Brain microvascular endothelial cell (primary cell): ENCODE measurements around the gene ZNF205.
"Not testable (repeated sequence)": the region's sequence is repeated elsewhere in the genome, so short reads cannot be mapped to it uniquely, and the experiment has no call there.

Source experiments
- DNase-seq: peaks from one replicate; pipeline ENCODE4 v3.0.0-alpha.2; 2020
- H3K27ac ChIP-seq: fragments of 250-450 bp; sonication (Bioruptor Pico); 2 replicates; pipeline ENCODE4 v1.5.1; 2020; ENCODE audit warnings: mild to moderate bottlenecking, moderate library complexity
- H3K27me3 ChIP-seq: fragments of 250-450 bp; sonication (Bioruptor Pico); replicated peaks from 2 replicates; pipeline ENCODE4 v1.5.1; 2020; ENCODE audit warnings: mild to moderate bottlenecking
- H3K36me3 ChIP-seq: fragments of 250-450 bp; sonication (Bioruptor Pico); replicated peaks from 2 replicates; pipeline ENCODE4 v1.5.1; 2020; ENCODE audit warnings: mild to moderate bottlenecking
- H3K4me3 ChIP-seq: 2 replicates; pipeline ENCODE4 v1.5.1; 2011; ENCODE audit warnings: low read depth, mild to moderate bottlenecking, control low read depth, low read length, moderate library complexity
- CTCF ChIP-seq: IDR thresholded peaks from 2 replicates; pipeline ENCODE4 v1.5.1; 2011; ENCODE audit warnings: low read depth, mild to moderate bottlenecking, moderate library complexity, low read length, control low read depth, inconsistent platforms; ENCODE audit errors: missing control alignments
- in situ Hi-C: cut with HindIII; loops from 2 replicates; pipeline ENCODE4 v1.10.0; 2017; ENCODE audit warnings: low sequenced_read_pairs, low pct_ligation_motif_present

The ZNF205 gene

DNA sequence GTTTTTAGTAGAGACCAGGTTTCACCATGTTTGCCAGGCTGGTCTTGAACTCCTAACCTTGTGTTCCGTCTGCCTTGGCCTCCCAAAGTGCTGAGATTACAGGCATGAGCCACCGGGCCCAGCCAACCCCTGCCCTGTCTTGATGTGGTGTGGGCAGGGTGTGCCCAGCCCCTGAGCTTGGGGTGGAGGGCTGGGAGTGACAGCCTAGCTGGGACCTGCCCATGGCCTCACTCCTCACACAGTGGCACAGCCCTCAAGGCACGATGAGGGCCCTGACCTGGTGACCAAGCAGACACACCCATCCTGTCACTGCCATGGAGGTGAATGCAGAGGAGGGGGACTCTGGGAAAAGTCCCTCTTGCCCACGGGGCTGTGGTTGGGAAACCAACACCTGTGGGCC, 43.9 kb upstream of the ZNF205 start:
- no peaks in the 10 kb centered on the region for H3K27me3 ChIP-seq
- DNase-seq, result no peak
- no peak overlapping the region for H3K27ac ChIP-seq
- TF ChIP-seq CTCF, result no peak
- H3K4me3 ChIP-seq, result no peak overlapping the region
- in situ Hi-C loops, result no loop called here
- no peaks in the 10 kb centered on the region for H3K36me3 ChIP-seq

DNA sequence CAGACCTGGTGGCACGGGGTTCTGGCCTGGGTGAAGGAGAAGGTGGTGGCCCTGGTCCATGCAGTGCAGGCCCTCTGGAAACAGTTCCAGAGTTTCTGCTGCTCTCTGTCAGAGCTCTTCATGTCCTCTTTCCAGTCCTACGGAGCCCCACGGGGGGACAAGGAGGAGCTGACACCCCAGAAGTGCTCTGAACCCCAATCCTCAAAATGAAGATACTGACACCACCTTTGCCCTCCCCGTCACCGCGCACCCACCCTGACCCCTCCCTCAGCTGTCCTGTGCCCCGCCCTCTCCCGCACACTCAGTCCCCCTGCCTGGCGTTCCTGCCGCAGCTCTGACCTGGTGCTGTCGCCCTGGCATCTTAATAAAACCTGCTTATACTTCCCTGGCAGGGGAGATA, 43.2 kb upstream of the ZNF205 start:
- in situ Hi-C loops, H3K27ac ChIP-seq, H3K27me3 ChIP-seq, DNase-seq, H3K4me3 ChIP-seq, H3K36me3 ChIP-seq: not testable (repeated sequence)

GRCh38 chr16:3070608-3071111, 41.7 kb upstream of the ZNF205 start:
- Histone ChIP-seq H3K4me3 (no peak overlapping the region), H3K27ac (no peak overlapping the region), H3K36me3 (no peaks in the 10 kb centered on the region), H3K27me3 (no peaks in the 10 kb centered on the region)
- TF ChIP-seq CTCF, result no peak
- in situ Hi-C loops, result no loop called here
- DNase-seq, result no peak

GRCh38 chr16:3071655-3072054, 40.7 kb upstream of the ZNF205 start:
- no peak overlapping the region for H3K27ac ChIP-seq
- no peak for DNase-seq
- no peak overlapping the region for H3K4me3 ChIP-seq
- TF ChIP-seq CTCF, result no peak
- H3K27me3 ChIP-seq, result no peaks in the 10 kb centered on the region
- H3K36me3 ChIP-seq, result no peaks in the 10 kb centered on the region
- in situ Hi-C loops, result no loop called here

GRCh38 chr16:3072148-3072547, 40.2 kb upstream of the ZNF205 start:
- H3K36me3 ChIP-seq, H3K27me3 ChIP-seq, in situ Hi-C loops, H3K4me3 ChIP-seq, DNase-seq, H3K27ac ChIP-seq: not testable (repeated sequence)

- H3K36me3 ChIP-seq, H3K27ac ChIP-seq, H3K4me3 ChIP-seq, DNase-seq, in situ Hi-C loops, H3K27me3 ChIP-seq: not testable (repeated sequence)
These were observed 39.7 kb upstream of the ZNF205 start for GRCh38 chr16:3072576-3073263.

DNA sequence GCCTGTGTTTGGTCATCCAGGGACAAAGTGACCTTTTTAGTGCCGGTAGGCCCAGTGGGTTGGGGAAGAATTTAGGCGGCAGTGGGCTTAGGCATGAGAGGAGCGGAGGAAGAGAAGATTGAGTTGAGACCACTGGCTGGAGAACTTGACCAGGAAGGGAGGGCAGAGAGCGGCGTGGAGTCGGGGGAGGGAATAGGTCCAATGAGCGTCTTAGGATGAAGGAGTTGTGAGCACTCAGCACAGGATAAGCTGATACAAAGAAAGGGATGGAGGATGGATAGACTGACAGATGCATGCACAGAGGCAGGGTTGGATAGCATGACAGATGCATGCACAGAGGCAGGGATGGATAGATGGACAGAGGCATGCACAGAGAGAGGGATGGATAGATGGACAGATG, 38.9 kb upstream of the ZNF205 start:
- no peaks in the 10 kb centered on the region for H3K36me3 ChIP-seq
- H3K4me3 ChIP-seq, result no peak overlapping the region
- no peak for DNase-seq
- H3K27me3 ChIP-seq, result no peaks in the 10 kb centered on the region
- in situ Hi-C loops, result no loop called here
- no peak overlapping the region for H3K27ac ChIP-seq
- no peak for TF ChIP-seq CTCF
